HG03575 (cell line): Measurements from ENCODE around the gene TMEM31.
"Not testable (repeated sequence)": the region's sequence is repeated elsewhere in the genome, so short reads cannot be mapped to it uniquely, and the experiment has no call there.

Experiments used
- ATAC-seq: cut with Tn5 transposase; IDR thresholded peaks from one replicate; pipeline ENCODE4 v1.9.1; 2021; ENCODE audit not compliant: unreplicated experiment, insufficient number of reproducible peaks, low FRiP score; ENCODE audit errors: extremely low read depth

TMEM31 gene

GRCh38 chrX:103718120-103718519 lies 7.4 kb downstream of the TMEM31 start:
- ATAC-seq = no peak

GRCh38 chrX:103722505-103722904 lies 11.8 kb downstream of the TMEM31 start:
- no peak for ATAC-seq

- no peak for ATAC-seq
Observed at GRCh38 chrX:103726477-103726876, 15.8 kb downstream of the TMEM31 start.

- ATAC-seq = no peak
Observed at GRCh38 chrX:103727115-103727514, 16.4 kb downstream of the TMEM31 start.

- ATAC-seq = no peak
Observed at GRCh38 chrX:103729015-103729414, 18.3 kb downstream of the TMEM31 start.

DNA sequence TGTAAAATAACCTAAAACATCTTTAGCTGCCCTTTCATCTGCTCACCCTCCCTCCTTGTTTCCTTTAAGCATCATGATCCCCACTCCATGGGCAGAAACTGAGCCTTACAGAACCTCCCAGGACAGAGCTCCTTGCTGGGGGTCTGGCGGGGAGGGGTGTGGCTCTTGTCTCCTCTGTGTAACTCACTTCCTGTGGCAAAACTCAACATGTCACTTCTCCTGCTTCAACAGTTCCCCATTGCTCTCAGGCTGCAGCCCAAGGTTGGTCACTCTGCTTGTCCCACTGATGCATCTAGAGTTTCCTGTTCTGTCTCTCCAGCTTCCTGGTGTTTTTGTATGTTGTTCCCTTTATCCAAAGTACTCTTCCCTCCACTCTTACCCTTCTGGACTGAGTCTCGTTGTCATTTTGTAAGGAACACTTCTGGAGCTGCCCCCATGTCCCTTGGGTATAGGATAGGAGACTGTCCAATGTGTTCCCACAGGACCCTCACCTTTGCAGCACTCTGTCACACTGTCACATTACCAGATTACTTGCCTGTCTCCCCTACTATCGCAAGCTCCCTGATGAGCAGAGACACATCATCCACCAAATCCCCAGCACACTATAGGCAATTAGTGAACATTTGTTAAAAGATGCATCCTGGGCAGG lies 19.6 kb downstream of the TMEM31 start:
- no peak for ATAC-seq

DNA sequence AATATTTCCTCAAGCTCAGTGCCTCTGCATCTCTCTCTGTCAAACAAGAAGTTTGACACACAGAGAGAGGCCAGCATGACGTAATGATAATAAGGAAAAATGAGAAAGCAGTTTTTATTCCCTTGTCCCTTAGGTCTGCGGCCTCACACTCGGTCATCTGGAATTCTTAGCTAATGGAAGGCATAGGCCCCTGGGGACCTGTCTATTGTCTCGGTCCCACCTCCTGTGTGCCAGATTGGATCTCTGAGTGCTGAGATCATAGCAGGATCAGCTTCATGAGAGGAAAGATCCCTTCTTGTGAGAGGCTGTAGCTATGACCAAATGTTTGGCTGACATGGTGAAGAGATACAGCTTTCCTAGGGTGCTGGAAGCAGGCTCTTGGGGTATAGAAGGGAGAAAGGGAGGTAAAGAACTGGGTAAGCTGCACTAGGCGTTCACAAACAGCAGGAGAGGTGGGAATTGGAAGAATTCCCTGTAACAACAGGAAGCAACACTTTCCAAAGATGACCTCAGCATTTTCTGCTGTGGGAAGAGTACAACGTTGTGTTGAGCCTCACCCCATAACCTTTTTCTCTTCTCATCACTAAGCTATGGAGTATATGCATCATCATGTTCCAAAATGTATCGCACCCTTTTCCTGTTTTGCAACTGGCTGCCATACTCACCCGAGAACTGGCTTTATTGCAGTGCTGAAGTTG lies 20.2 kb downstream of the TMEM31 start:
- ATAC-seq = no peak

- no peak for ATAC-seq
Observed at GRCh38 chrX:103733017-103733416, 22.3 kb downstream of the TMEM31 start.

DNA sequence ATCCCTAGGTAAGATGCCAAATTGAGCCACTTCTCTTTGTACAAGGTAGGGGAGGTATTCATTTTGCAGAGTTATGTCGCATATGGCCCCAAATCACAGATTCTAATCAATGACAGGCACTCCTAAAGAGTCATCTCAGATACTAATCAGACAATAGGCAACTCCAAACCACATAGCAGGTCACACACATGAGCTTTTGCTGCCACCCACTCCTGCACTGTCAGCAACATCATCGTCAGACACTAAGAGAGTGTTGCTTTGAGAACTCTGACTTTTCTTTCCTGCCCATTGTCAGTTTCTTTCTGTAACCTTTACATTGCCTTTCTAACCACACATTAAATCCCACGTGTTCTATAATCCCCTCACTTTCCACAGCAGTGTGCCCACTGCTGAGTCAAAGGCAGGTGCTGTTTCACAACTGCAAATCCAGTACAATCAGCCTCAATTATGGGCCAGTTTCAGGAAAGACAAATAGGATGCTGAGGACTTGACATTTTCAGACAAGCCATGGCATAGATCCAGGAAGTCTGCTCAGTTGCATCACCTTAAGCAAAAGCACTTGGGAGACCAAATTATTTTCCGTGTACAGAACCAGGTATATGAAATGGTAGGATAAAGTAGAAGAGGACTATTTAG lies 23.5 kb downstream of the TMEM31 start:
- no peak for ATAC-seq

GRCh38 chrX:103737696-103738095 lies 27.0 kb downstream of the TMEM31 start:
- ATAC-seq = no peak

DNA sequence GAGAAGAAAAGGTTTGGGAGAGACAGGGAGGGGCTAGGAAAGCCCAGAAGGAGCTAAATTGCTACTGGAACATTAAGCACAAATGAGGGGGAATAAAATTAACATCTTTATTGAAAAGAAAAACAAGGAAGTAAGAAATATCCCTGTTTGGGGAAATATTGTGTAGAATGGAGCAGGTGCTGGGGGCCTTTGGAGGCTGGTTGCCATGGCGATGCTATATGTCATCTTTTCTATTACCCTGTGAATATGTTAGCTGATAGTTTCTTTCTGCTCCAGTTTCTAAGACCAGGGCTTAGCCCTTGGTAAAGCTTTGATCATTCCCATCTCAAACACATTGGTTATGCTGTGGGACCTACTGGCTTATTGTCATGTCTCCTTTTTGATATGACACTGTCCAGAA lies 28.7 kb downstream of the TMEM31 start:
- no peak for ATAC-seq

GRCh38 chrX:103741879-103742278 lies 31.2 kb downstream of the TMEM31 start:
- ATAC-seq = no peak

- ATAC-seq = no peak
Observed at GRCh38 chrX:103742339-103742738, 31.6 kb downstream of the TMEM31 start.

- no peak for ATAC-seq
Observed at GRCh38 chrX:103747163-103747562, 36.5 kb downstream of the TMEM31 start.

DNA sequence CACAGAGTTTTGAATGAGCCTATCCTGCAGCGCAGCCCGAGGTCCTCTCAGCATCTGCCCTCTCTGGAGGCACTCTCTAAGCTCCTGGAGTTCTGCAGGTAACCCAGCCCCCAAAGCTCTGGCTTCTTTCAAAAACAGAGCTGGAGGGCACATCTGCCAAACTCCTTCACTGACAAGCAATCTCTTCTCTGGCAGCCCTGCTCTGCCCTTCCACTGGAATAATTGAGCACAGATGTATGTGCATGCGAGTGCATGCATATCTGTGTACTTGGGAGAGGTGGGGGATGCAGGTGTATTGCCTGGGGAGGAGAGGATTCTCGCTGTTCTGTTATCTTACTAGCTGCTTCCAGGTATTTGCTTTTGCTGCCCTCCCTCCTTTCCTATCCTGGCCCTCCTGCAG lies 43.7 kb downstream of the TMEM31 start:
- ATAC-seq = no peak

DNA sequence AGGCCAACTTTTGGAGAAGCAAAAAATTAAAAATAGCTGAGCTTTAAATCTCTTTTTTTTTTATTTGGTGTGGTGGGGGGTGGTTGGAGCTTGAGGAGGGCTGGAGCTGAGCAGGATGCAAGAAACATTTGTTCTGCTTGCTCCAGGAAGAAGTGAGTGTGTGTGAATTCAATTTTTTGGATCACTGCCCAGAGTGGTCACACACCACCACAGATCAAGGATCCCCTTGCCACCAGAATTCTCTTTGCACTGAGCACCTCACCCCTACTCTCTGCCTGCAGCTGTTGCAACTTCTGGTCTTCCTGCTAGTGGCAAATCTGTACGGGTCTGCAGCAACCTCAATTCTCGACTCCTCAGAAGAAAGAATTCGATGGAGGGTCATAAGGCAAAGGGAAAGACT lies 46.0 kb downstream of the TMEM31 start:
- ATAC-seq = no peak

DNA sequence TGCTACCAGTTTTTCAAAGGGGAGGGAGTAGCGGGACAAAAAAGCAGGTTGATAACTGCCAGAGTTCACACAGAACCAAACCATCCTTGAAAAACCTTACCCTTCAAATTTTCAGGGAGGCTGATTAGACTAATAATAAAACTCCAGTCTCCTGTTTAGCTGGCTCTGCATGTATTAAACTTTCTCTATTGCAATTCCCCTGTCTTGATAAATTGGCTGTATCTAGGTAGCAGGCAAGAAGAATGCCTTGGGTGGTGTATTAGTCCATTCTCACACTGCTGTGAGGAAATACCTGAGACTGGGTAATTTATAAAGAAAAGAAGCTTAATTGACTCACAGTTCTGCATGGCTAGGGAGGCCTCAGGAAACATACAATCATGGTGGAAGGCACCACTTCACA lies 47.8 kb downstream of the TMEM31 start:
- no peak for ATAC-seq

- ATAC-seq = not testable (repeated sequence)
Observed at GRCh38 chrX:103763541-103763940, 52.8 kb downstream of the TMEM31 start.
